GM21360 (cell line): Measurements from ENCODE around the gene SERPINI1.

Experiments
- ATAC-seq: cut with Tn5 transposase; IDR thresholded peaks from one replicate; pipeline ENCODE4 v1.9.1; 2021; ENCODE audit warnings: mild to moderate bottlenecking, moderate library complexity; ENCODE audit not compliant: unreplicated experiment

The SERPINI1 gene

GRCh38 chr3:167733961-167734497, 1.5 kb upstream of the SERPINI1 start:
- ATAC-seq, result no peak

GRCh38 chr3:167734498-167735232, 856 bp upstream of the SERPINI1 start, which contains the start of gene PDCD10:
Gene PDCD10, minus strand, starts transcription at chr3:167734892. Its CDS starts 14,735 bp downstream, at chr3:167720157.
- ATAC-seq, result peak; percentile 87

GRCh38 chr3:167736264-167736787, 805 bp downstream of the SERPINI1 start:
- no peak for ATAC-seq

GRCh38 chr3:167736997-167737396, 1.5 kb downstream of the SERPINI1 start:
- no peak for ATAC-seq

- ATAC-seq, result no peak
Observed at GRCh38 chr3:167738037-167738436, 2.5 kb downstream of the SERPINI1 start.

GRCh38 chr3:167739190-167739810, 3.8 kb downstream of the SERPINI1 start:
- no peak for ATAC-seq

- ATAC-seq, result peak; percentile 96
Observed at GRCh38 chr3:167740961-167741587, 5.6 kb downstream of the SERPINI1 start.

- ATAC-seq, result no peak
Observed at GRCh38 chr3:167742338-167742737, 6.8 kb downstream of the SERPINI1 start.

GRCh38 chr3:167743799-167744198, 8.3 kb downstream of the SERPINI1 start:
- no peak for ATAC-seq

GRCh38 chr3:167749209-167749608, 13.7 kb downstream of the SERPINI1 start:
- no peak for ATAC-seq

- ATAC-seq, result no peak
Observed at GRCh38 chr3:167749728-167750127, 14.2 kb downstream of the SERPINI1 start.

- ATAC-seq, result peak; percentile 99
Observed at GRCh38 chr3:167750272-167750971, 14.9 kb downstream of the SERPINI1 start.

GRCh38 chr3:167754049-167754448, 18.5 kb downstream of the SERPINI1 start:
- ATAC-seq, result no peak

- no peak for ATAC-seq
Observed at GRCh38 chr3:167761302-167761701, 25.8 kb downstream of the SERPINI1 start.

GRCh38 chr3:167762296-167762695, 26.8 kb downstream of the SERPINI1 start:
- ATAC-seq, result no peak

GRCh38 chr3:167772992-167773391, 37.5 kb downstream of the SERPINI1 start:
- ATAC-seq, result peak; percentile 35

- ATAC-seq, result peak; percentile 86
Observed at GRCh38 chr3:167773584-167773983, 38.1 kb downstream of the SERPINI1 start.

- ATAC-seq, result no peak
Observed at GRCh38 chr3:167776066-167776685, 40.7 kb downstream of the SERPINI1 start.

GRCh38 chr3:167777356-167777755, 41.8 kb downstream of the SERPINI1 start:
- ATAC-seq, result no peak

GRCh38 chr3:167780214-167780883, 44.8 kb downstream of the SERPINI1 start:
- ATAC-seq, result no peak
